Esophagus muscularis mucosa (tissue), 4 donors: ENCODE data around the gene APOD. TPM values are rescaled to one million over a fixed set of nuclear protein-coding genes. Genes with fewer than 3 reads are reported as not detected.

Experiments used
- DNase-seq: peaks from one replicate; pipeline ENCODE4 v3.0.0-alpha.2; 2017; ENCODE audit errors: extremely low spot score
- H3K27ac ChIP-seq, 4 donors: fragments of 200-600 bp; sonication (generic); replicated peaks in 1 of 4; 1 replicate in 3 of 4; 2 replicates in 1 of 4; pipeline ENCODE4 v1.5.1; 2016 to 2019; ENCODE audit warnings: mild to moderate bottlenecking in 1 of 4
- H3K27me3 ChIP-seq, 4 donors: fragments of 200-600 bp; sonication (generic); one replicate each; pipeline versions ENCODE4 v1.5.1 to v1.6.0; 2016 to 2019
- H3K36me3 ChIP-seq, 4 donors: fragments of 200-600 bp; sonication (generic); one replicate each; pipeline ENCODE4 v1.5.1; 2016 to 2019
- H3K4me1 ChIP-seq, 4 donors: fragments of 200-600 bp; sonication (generic); one replicate each; pipeline ENCODE4 v1.5.1; 2016 to 2019
- H3K4me3 ChIP-seq, 4 donors: fragments of 200-600 bp; sonication (generic); 1 replicate in 2 of 4; 2 replicates in 2 of 4; pipeline ENCODE4 v1.5.1; 2016 to 2019; ENCODE audit warnings: mild to moderate bottlenecking in 4 of 4, moderate library complexity in 1 of 4
- H3K9me3 ChIP-seq, 4 donors: fragments of 200-600 bp; sonication (generic); 1 replicate in 3 of 4; 2 replicates in 1 of 4; pipeline ENCODE4 v1.5.1; 2016 to 2019
- EP300 ChIP-seq: sonication (generic); formaldehyde crosslinking; IDR thresholded peaks from one replicate; pipeline ENCODE4 v1.6.1; 2017; ENCODE audit warnings: antibody characterized with exemption
- POLR2A ChIP-seq: fragments of 450-650 bp; IDR thresholded peaks from one replicate; pipeline ENCODE4 v1.6.1; 2017; ENCODE audit warnings: antibody characterized with exemption, moderate library complexity, mild to moderate bottlenecking, low read depth
- POLR2AphosphoS5 ChIP-seq, 2 donors: sonication (generic); formaldehyde crosslinking; IDR thresholded peaks; one replicate each; pipeline ENCODE4 v1.6.1; 2017; ENCODE audit warnings: antibody characterized with exemption in 2 of 2
- WGBS: methylation state at CpG from one replicate; pipeline ENCODE4 v1.1.5; 2018; 5-methylcytosine and 5-hydroxymethylcytosine counted together
- intact Hi-C: fragments of 100-400 bp; cut with DNase I; formaldehyde crosslinking; loops from one replicate; pipeline ENCODE4 v1.15.1; 2023
- small RNA-seq, 3 donors: library from RNA; depleted of rRNA; stranded (forward); fragments of <200 nt; gene quantifications; one replicate each; pipeline ENCODE3, GENCODE V24; 2016
- total RNA-seq, 4 donors: library from RNA; depleted of rRNA; stranded (reverse); fragments of >200 nt; gene quantifications; one replicate each; pipeline versions ENCODE4 v1.1.0 to v1.2.1, GENCODE V29; 2016
- TF ChIP-seq, protein P1 (sequence below), 3 experiments: fragments of 200-600 bp in 2 of 3; fragments of 450-650 bp in 1 of 3; sonication (generic) in 2 of 3; IDR thresholded peaks; one replicate each; pipeline ENCODE4 v1.5.1; 2017 to 2019; ENCODE audit warnings: antibody characterized with exemption in 3 of 3, mild to moderate bottlenecking in 2 of 3, moderate library complexity in 1 of 3

Gene APOD
- total RNA-seq, 4 donors from 2014 or later, result 355 to 591 (median 523) TPM

- Histone ChIP-seq H3K9me3 (no peaks in the 10 kb centered on the region), H3K4me3 (no peak overlapping the region), H3K4me1 (peaks cover 0 to 3% (median 1%) of the 10 kb centered on the region in 4 donors), H3K36me3 (peaks cover 0 to 49% (median 30%) of the 10 kb centered on the region in 4 donors), H3K27ac (no peak overlapping the region), H3K27me3 (no peaks in the 10 kb centered on the region)
- no peak for DNase-seq
- WGBS, result 98% methylated on average over 4 of the region's 4 CpGs
- intact Hi-C loops, result loop anchor here (10.0 kb wide), 1 partner anchor 842 kb away; the partner anchor contains the start of gene FAM43A
- TF ChIP-seq EP300 (no peak), POLR2A (no peak), POLR2AphosphoS5 (IDR thresholded peaks at IDR 0.05) (no peak)
- TF ChIP-seq, protein P1, sequence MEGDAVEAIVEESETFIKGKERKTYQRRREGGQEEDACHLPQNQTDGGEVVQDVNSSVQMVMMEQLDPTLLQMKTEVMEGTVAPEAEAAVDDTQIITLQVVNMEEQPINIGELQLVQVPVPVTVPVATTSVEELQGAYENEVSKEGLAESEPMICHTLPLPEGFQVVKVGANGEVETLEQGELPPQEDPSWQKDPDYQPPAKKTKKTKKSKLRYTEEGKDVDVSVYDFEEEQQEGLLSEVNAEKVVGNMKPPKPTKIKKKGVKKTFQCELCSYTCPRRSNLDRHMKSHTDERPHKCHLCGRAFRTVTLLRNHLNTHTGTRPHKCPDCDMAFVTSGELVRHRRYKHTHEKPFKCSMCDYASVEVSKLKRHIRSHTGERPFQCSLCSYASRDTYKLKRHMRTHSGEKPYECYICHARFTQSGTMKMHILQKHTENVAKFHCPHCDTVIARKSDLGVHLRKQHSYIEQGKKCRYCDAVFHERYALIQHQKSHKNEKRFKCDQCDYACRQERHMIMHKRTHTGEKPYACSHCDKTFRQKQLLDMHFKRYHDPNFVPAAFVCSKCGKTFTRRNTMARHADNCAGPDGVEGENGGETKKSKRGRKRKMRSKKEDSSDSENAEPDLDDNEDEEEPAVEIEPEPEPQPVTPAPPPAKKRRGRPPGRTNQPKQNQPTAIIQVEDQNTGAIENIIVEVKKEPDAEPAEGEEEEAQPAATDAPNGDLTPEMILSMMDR (IDR thresholded peaks at IDR 0.05), result no peak
These were observed 57.2 kb downstream of the APOD start for GRCh38 chr3:195526492-195526891.

DNA sequence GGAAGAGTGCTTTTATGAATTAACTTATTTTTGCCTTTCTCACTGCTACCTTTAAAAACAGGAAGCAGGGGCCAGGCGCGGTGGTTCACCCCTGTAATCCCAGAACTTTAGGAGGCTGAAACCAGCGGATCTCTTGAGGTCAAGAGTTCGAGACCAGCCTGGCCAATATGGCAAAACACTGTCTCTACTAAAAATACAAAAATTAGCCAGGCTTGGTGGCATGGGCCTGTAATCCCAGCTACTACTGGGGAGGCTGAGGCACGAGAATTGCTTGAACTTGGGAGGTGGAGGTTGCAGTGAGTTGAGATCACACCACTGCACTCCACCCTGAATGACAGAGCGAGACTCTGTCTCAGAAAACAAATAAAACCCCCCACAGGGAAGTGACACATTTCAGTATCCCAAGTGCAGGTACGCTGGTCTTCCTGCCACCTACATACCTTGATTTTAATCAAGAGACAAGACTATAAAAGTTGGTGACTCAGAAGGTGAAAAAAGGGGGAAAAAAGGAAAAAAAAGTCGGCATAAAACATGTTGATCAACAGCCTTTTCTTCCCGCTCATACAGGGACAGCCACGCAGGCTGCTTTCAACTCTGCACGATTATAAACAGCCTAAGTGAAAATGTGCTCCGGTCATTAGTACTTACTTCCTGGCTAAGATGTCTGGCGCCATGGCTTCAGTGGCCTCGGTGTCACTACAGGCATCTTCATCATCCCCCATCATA lies 59.4 kb downstream of the APOD start:
- WGBS, result 81% methylated on average over 14 of the region's 14 CpGs
- no peaks in the 10 kb centered on the region for H3K27me3 ChIP-seq
- H3K4me1 ChIP-seq, result peaks cover 0 to 3% (median 0%) of the 10 kb centered on the region in 4 donors
- H3K36me3 ChIP-seq, result peaks cover 8 to 55% (median 30%) of the 10 kb centered on the region in 4 donors
- TF ChIP-seq, protein P1 (IDR thresholded peaks at IDR 0.05), result no peak
- TF ChIP-seq EP300, result no peak
- no peak for DNase-seq
- no peaks in the 10 kb centered on the region for H3K9me3 ChIP-seq
- no peak overlapping the region for H3K4me3 ChIP-seq
- intact Hi-C loops, result loop anchor here (5.0 to 10.0 kb wide), 2 partner anchors 82 to 840 kb away; partner anchors contain the start of genes ACAP2 and FAM43A
- H3K27ac ChIP-seq, result no peak overlapping the region

DNA sequence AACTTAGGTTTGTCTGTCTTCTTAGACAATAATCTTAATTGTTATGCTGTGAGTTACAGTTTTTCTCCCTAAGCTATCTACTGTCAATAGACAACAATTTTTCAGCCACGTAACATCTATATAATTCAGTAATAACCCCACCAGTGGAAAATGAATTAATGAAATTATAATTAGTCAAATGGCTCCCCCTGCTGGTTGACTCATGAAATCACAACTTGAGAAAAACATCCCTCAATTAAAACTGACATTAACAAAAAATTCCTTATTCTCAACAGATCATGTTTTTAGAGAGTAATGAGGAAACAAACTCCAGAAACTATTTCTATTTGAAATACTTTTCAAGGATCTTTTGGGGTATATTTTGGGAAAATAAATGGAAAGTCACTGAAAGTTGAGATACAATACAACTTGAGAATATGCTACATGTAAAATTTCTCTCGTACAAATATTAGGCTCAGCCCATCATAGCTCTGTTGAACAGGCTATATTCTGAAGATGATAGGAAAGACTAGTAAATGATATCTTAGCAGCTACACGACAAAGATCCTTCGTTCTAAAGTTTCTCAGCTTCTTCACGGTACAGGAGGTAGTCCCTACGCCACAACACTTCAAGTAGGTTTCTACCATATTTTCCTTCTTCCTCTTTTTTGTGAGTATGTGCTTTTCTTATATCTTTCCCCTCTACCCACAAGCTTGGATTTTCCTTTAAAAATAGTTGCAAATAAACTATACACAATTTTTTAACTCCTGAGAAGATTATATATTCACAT lies 61.3 kb downstream of the APOD start:
- no peak overlapping the region for H3K27ac ChIP-seq
- peaks cover 0 to 3% (median 0%) of the 10 kb centered on the region in 4 donors for H3K4me1 ChIP-seq
- H3K27me3 ChIP-seq, result no peaks in the 10 kb centered on the region
- intact Hi-C loops, result loop anchor here (1.0 to 10.0 kb wide), 3 partner anchors 80 to 838 kb away; partner anchors contain the start of genes ACAP2 and FAM43A
- H3K36me3 ChIP-seq, result peaks cover 8 to 60% (median 37%) of the 10 kb centered on the region in 4 donors
- TF ChIP-seq POLR2AphosphoS5 (IDR thresholded peaks at IDR 0.05) (no peak), POLR2A (no peak), EP300 (no peak)
- TF ChIP-seq, protein P1 (IDR thresholded peaks at IDR 0.05), result peak; percentile 69 to 84 (median 76)
- WGBS, result 60% methylated on average over 6 of the region's 6 CpGs
- no peak for DNase-seq
- H3K9me3 ChIP-seq, result no peaks in the 10 kb centered on the region
- no peak overlapping the region for H3K4me3 ChIP-seq

Small RNA genes lying within 50 kb of the gene (small RNA-seq; reads per million reads assigned to genes)
- gene RN7SL73P (0 reads per million in 3 donors), gene RNU6ATAC24P (0 reads per million in 3 donors)

Other genes starting within 250 kb of the APOD start
- gene ACAP2, start 140.9 kb downstream of the APOD start, total RNA-seq, result 10 to 100 TPM; 31.8 to 85.8 (median 43.9) TPM
- 100 to 1,000 TPM in 1 of 4 donors, 10 to 100 TPM in 3; 67.6 to 134 (median 86.7) TPM for gene PPP1R2, start 40.6 kb downstream of the APOD start, total RNA-seq
- gene MUC20, start 137.0 kb upstream of the APOD start, total RNA-seq, result 1 to 10 TPM; 2.5 to 10.0 (median 4.7) TPM
- gene MUC4, start 228.0 kb upstream of the APOD start, total RNA-seq, result under 1 TPM in 3 of 4 donors, not detected in 1; 0.19 to 0.63 (median 0.42) TPM